Sigmoid colon (tissue), 4 donors: ENCODE measurements around the gene C2CD3.

ENCODE experiments used
- EP300 ChIP-seq, 4 donors: sonication (generic); formaldehyde crosslinking; IDR thresholded peaks; one replicate each; pipeline ENCODE4 v1.6.1; 2017; ENCODE audit warnings: antibody characterized with exemption in 4 of 4
- POLR2A ChIP-seq, 2 donors: fragments of 450-650 bp; IDR thresholded peaks; one replicate each; pipeline ENCODE4 v1.6.1; 2016; ENCODE audit warnings: antibody characterized with exemption in 2 of 2, mild to moderate bottlenecking in 2 of 2, moderate library complexity in 2 of 2
- POLR2AphosphoS5 ChIP-seq, 4 donors: sonication (generic); formaldehyde crosslinking; IDR thresholded peaks; one replicate each; pipeline ENCODE4 v1.6.1; 2017; ENCODE audit warnings: antibody characterized with exemption in 4 of 4
- TF ChIP-seq, protein P1 (sequence below), 4 experiments: fragments of 450-650 bp in 3 of 4; fragments of 200-600 bp in 1 of 4; IDR thresholded peaks; one replicate each; pipeline ENCODE4 v1.5.1; 2016 to 2019; ENCODE audit warnings: antibody characterized with exemption in 4 of 4, mild to moderate bottlenecking in 3 of 4, moderate library complexity in 2 of 4

DNA sequence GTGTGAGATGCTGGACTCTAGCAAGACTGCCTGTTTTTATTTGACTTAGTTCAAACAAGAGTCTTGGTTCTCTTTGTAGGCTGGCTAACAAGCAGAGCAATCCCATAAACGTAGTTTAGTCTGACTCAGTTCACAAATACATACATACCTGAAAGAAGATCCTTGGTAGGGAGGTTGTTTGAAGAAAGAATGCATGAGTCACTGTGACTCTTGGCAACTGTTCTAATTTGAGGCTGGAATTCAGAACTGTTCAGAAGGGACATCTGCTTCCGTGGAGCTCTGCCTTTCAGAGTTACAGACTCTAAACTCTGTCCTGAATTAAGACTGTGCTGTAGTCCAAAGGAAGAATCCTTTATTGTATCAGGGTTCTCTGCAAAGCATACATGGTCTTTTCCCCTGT lies 32.2 kb downstream of the C2CD3 start:
- TF ChIP-seq, protein P1, sequence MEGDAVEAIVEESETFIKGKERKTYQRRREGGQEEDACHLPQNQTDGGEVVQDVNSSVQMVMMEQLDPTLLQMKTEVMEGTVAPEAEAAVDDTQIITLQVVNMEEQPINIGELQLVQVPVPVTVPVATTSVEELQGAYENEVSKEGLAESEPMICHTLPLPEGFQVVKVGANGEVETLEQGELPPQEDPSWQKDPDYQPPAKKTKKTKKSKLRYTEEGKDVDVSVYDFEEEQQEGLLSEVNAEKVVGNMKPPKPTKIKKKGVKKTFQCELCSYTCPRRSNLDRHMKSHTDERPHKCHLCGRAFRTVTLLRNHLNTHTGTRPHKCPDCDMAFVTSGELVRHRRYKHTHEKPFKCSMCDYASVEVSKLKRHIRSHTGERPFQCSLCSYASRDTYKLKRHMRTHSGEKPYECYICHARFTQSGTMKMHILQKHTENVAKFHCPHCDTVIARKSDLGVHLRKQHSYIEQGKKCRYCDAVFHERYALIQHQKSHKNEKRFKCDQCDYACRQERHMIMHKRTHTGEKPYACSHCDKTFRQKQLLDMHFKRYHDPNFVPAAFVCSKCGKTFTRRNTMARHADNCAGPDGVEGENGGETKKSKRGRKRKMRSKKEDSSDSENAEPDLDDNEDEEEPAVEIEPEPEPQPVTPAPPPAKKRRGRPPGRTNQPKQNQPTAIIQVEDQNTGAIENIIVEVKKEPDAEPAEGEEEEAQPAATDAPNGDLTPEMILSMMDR (IDR thresholded peaks at IDR 0.05): no peak
- no peak for TF ChIP-seq EP300 (IDR thresholded peaks at IDR 0.05)
- TF ChIP-seq POLR2AphosphoS5 (IDR thresholded peaks at IDR 0.05): no peak
- no peak for TF ChIP-seq POLR2A (IDR thresholded peaks at IDR 0.05)
